ENCODE measurements around the gene ZMYM3. TPM values are rescaled to one million over a fixed set of nuclear protein-coding genes. Genes with fewer than 3 reads are reported as not detected.
"Not testable (repeated sequence)": the region's sequence is repeated elsewhere in the genome, so short reads cannot be mapped to it uniquely, and the experiment has no call there.

Gene ZMYM3
- total and polyA plus RNA-seq, 3 experiments from 2014 or later: 7.4 to 16.7 (median 16.5) TPM

GRCh38 chrX:71269801-71270395, 16.0 kb upstream of the ZMYM3 start:
- no peak overlapping the region for H3K27ac Mint-ChIP-seq
- no peaks in the 10 kb centered on the region for H3K9me3 Mint-ChIP-seq
- no peaks in the 10 kb centered on the region for H3K36me3 ChIP-seq (ENCODE audit: insufficient read depth, low read length)
- no peaks in the 10 kb centered on the region for H3K27me3 ChIP-seq (ENCODE audit: insufficient read depth, low read length, poor library complexity, severe bottlenecking)
- no peak overlapping the region for H3K27ac ChIP-seq (ENCODE audit: low read depth, low read length)
- H3K9me3 ChIP-seq (ENCODE audit: low read length): no peaks in the 10 kb centered on the region
- H3K27me3 Mint-ChIP-seq: peaks cover 0 to 1% of the 10 kb centered on the region in 2 donors
- H3K4me3 ChIP-seq (ENCODE audit: low read length): no peak overlapping the region
- no peak for DNase-seq
- no peaks in the 10 kb centered on the region for H3K36me3 Mint-ChIP-seq
- no peak overlapping the region for H3K4me3 Mint-ChIP-seq
- H3K4me1 Mint-ChIP-seq: no peaks in the 10 kb centered on the region
- ChIA-PET POLR2A (no interaction called here), CTCF (no interaction called here)
- no peaks in the 10 kb centered on the region for H3K4me1 ChIP-seq (ENCODE audit: insufficient read depth, low read length)

- H3K9me3 Mint-ChIP-seq; H3K27me3 Mint-ChIP-seq; H3K4me3 ChIP-seq (ENCODE audit: low read length); H3K4me3 Mint-ChIP-seq; H3K36me3 ChIP-seq (ENCODE audit: insufficient read depth, low read length); H3K27ac Mint-ChIP-seq; H3K4me1 ChIP-seq (ENCODE audit: insufficient read depth, low read length); DNase-seq; H3K9me3 ChIP-seq (ENCODE audit: low read length); H3K27me3 ChIP-seq (ENCODE audit: insufficient read depth, low read length, poor library complexity, severe bottlenecking); H3K4me1 Mint-ChIP-seq; POLR2A ChIA-PET; CTCF ChIA-PET; H3K36me3 Mint-ChIP-seq; H3K27ac ChIP-seq (ENCODE audit: low read depth, low read length): not testable (repeated sequence)
Observed at GRCh38 chrX:71268624-71269023, 14.7 kb upstream of the ZMYM3 start.

- ChIA-PET CTCF (interaction anchor here (1.0 kb wide), 1 partner anchor 27 kb away, joined by 4 read pairs; the partner anchor contains the start of gene NONO), POLR2A (interaction anchor here (1.0 kb wide), 1 partner anchor 76 kb away, joined by 3 read pairs; no protein-coding TSS in a partner anchor)
- peaks cover 0 to 8% of the 10 kb centered on the region in 2 donors for H3K27me3 Mint-ChIP-seq
- H3K36me3 ChIP-seq (ENCODE audit: insufficient read depth, low read length): no peaks in the 10 kb centered on the region
- H3K4me3 ChIP-seq (ENCODE audit: low read length): no peak overlapping the region
- no peaks in the 10 kb centered on the region for H3K27me3 ChIP-seq (ENCODE audit: insufficient read depth, low read length, poor library complexity, severe bottlenecking)
- peaks cover 9 to 22% (median 13%) of the 10 kb centered on the region in 3 donors for H3K4me1 Mint-ChIP-seq
- no peak overlapping the region for H3K27ac ChIP-seq (ENCODE audit: low read depth, low read length)
- H3K36me3 Mint-ChIP-seq: peaks cover 0 to 3% (median 0%) of the 10 kb centered on the region in 3 donors
- H3K9me3 Mint-ChIP-seq: no peaks in the 10 kb centered on the region
- H3K27ac Mint-ChIP-seq: peak overlapping the region in 1 of 8 donors; percentile 74
- no peak overlapping the region for H3K4me3 Mint-ChIP-seq
- no peak for DNase-seq
- H3K9me3 ChIP-seq (ENCODE audit: low read length): no peaks in the 10 kb centered on the region
- peaks cover 23% of the 10 kb centered on the region for H3K4me1 ChIP-seq (ENCODE audit: insufficient read depth, low read length)
Observed at GRCh38 chrX:71256856-71257255, 2.9 kb upstream of the ZMYM3 start.

GRCh38 chrX:71256051-71256450, 2.1 kb upstream of the ZMYM3 start:
- no peaks in the 10 kb centered on the region for H3K27me3 ChIP-seq (ENCODE audit: insufficient read depth, low read length, poor library complexity, severe bottlenecking)
- Mint-ChIP-seq H3K9me3 (no peaks in the 10 kb centered on the region), H3K4me1 (peaks cover 12 to 30% (median 17%) of the 10 kb centered on the region in 3 donors), H3K27ac (peak overlapping the region in 7 of 8 donors; percentile 58 to 95 (median 87)), H3K4me3 (peak overlapping the region in 5 of 7 donors; percentile 14 to 96 (median 90)), H3K27me3 (peaks cover 0 to 8% of the 10 kb centered on the region in 2 donors), H3K36me3 (peaks cover 0 to 5% (median 0%) of the 10 kb centered on the region in 3 donors)
- H3K9me3 ChIP-seq (ENCODE audit: low read length): no peaks in the 10 kb centered on the region
- no peak overlapping the region for H3K27ac ChIP-seq (ENCODE audit: low read depth, low read length)
- ChIA-PET POLR2A (interaction anchor here (1.0 to 2.9 kb wide), 2 partner anchors 75 to 110 kb away, joined by 3 to 32 read pairs; partner anchors contain the start of gene TAF1), CTCF (no interaction called here)
- H3K4me1 ChIP-seq (ENCODE audit: insufficient read depth, low read length): peaks cover 28% of the 10 kb centered on the region
- H3K36me3 ChIP-seq (ENCODE audit: insufficient read depth, low read length): no peaks in the 10 kb centered on the region
- H3K4me3 ChIP-seq (ENCODE audit: low read length): no peak overlapping the region
- no peak for DNase-seq

- DNase-seq: peak in 4 of 5 donors; percentile 12 to 55 (median 30)
- Mint-ChIP-seq H3K9me3 (no peaks in the 10 kb centered on the region), H3K4me1 (peaks cover 15 to 32% (median 17%) of the 10 kb centered on the region in 3 donors), H3K27me3 (peaks cover 0 to 8% of the 10 kb centered on the region in 2 donors), H3K4me3 (peak overlapping the region; percentile 84 to 96 (median 90)), H3K27ac (peak overlapping the region; percentile 79 to 95 (median 88)), H3K36me3 (peaks cover 0 to 30% (median 2%) of the 10 kb centered on the region in 3 donors)
- H3K27me3 ChIP-seq (ENCODE audit: insufficient read depth, low read length, poor library complexity, severe bottlenecking): no peaks in the 10 kb centered on the region
- peak overlapping the region; percentile 76 for H3K27ac ChIP-seq (ENCODE audit: low read depth, low read length)
- POLR2A ChIA-PET: interaction anchor here (0.5 to 2.9 kb wide), 5 partner anchors 30 to 116 kb away, joined by 3 to 32 read pairs (median 9); partner anchors contain the start of genes NONO and TAF1
- no peaks in the 10 kb centered on the region for H3K9me3 ChIP-seq (ENCODE audit: low read length)
- H3K4me3 ChIP-seq (ENCODE audit: low read length): peak overlapping the region; percentile 81
- peaks cover 28% of the 10 kb centered on the region for H3K4me1 ChIP-seq (ENCODE audit: insufficient read depth, low read length)
- CTCF ChIA-PET: interaction anchor here (0.6 to 1.5 kb wide), 4 partner anchors 30 to 322 kb away, joined by 3 to 4 read pairs (median 4); partner anchors contain the start of genes NONO and TAF1
- no peaks in the 10 kb centered on the region for H3K36me3 ChIP-seq (ENCODE audit: insufficient read depth, low read length)
Observed at GRCh38 chrX:71253253-71254091, 468 bp downstream of the ZMYM3 start.

- Mint-ChIP-seq H3K27ac (peak overlapping the region in 2 of 8 donors; percentile 48 to 58), H3K9me3 (no peaks in the 10 kb centered on the region), H3K4me1 (peaks cover 15 to 32% (median 17%) of the 10 kb centered on the region in 3 donors), H3K4me3 (peak overlapping the region in 5 of 7 donors; percentile 23 to 69 (median 45)), H3K36me3 (peaks cover 0 to 41% (median 3%) of the 10 kb centered on the region in 3 donors), H3K27me3 (peaks cover 0 to 9% of the 10 kb centered on the region in 2 donors)
- Histone ChIP-seq H3K27ac (ENCODE audit: low read depth, low read length) (no peak overlapping the region), H3K27me3 (ENCODE audit: insufficient read depth, low read length, poor library complexity, severe bottlenecking) (no peaks in the 10 kb centered on the region), H3K36me3 (ENCODE audit: insufficient read depth, low read length) (no peaks in the 10 kb centered on the region), H3K9me3 (ENCODE audit: low read length) (no peaks in the 10 kb centered on the region), H3K4me3 (ENCODE audit: low read length) (no peak overlapping the region), H3K4me1 (ENCODE audit: insufficient read depth, low read length) (peaks cover 28% of the 10 kb centered on the region)
- ChIA-PET CTCF (interaction anchor here (0.7 kb wide), 1 partner anchor 31 kb away, joined by 3 read pairs; the partner anchor contains the start of gene NONO), POLR2A (no interaction called here)
- no peak for DNase-seq
Observed at GRCh38 chrX:71252221-71252620, 1.7 kb downstream of the ZMYM3 start.

- Histone ChIP-seq H3K9me3 (ENCODE audit: low read length) (no peaks in the 10 kb centered on the region), H3K27me3 (ENCODE audit: insufficient read depth, low read length, poor library complexity, severe bottlenecking) (no peaks in the 10 kb centered on the region), H3K36me3 (ENCODE audit: insufficient read depth, low read length) (no peaks in the 10 kb centered on the region), H3K4me1 (ENCODE audit: insufficient read depth, low read length) (peaks cover 28% of the 10 kb centered on the region), H3K4me3 (ENCODE audit: low read length) (no peak overlapping the region), H3K27ac (ENCODE audit: low read depth, low read length) (no peak overlapping the region)
- ChIA-PET CTCF (no interaction called here), POLR2A (interaction anchor here (1.1 kb wide), 1 partner anchor 114 kb away, joined by 3 read pairs; no protein-coding TSS in a partner anchor)
- Mint-ChIP-seq H3K27me3 (peaks cover 0 to 9% of the 10 kb centered on the region in 2 donors), H3K4me1 (peaks cover 15 to 32% (median 17%) of the 10 kb centered on the region in 3 donors), H3K4me3 (peak overlapping the region in 3 of 7 donors; percentile 18 to 62 (median 45)), H3K9me3 (no peaks in the 10 kb centered on the region), H3K36me3 (peaks cover 0 to 48% (median 3%) of the 10 kb centered on the region in 3 donors), H3K27ac (peak overlapping the region in 3 of 8 donors; percentile 48 to 81 (median 58))
- DNase-seq: no peak
Observed at GRCh38 chrX:71251466-71251973, 2.4 kb downstream of the ZMYM3 start.
